Measurements from ENCODE around the gene SMG1.
"Not testable (repeated sequence)": the region's sequence is repeated elsewhere in the genome, so short reads cannot be mapped to it uniquely, and the experiment has no call there.

Gene SMG1

GRCh38 chr16:18759598-18760520, 166.3 kb downstream of the SMG1 start:
- not testable (repeated sequence) for H3K4me1 ChIP-seq (ENCODE audit: control insufficient read depth, insufficient read depth, low read length); H3K27me3 ChIP-seq (ENCODE audit: control insufficient read depth, insufficient read depth, low read length); H3K9ac ChIP-seq (ENCODE audit: low read length); H3K9me3 ChIP-seq (ENCODE audit: control insufficient read depth, low read length); H3K4me3 ChIP-seq (ENCODE audit: low read length); H3K36me3 ChIP-seq (ENCODE audit: control insufficient read depth, insufficient read depth, low read length)

- H3K4me1 ChIP-seq (ENCODE audit: control insufficient read depth, insufficient read depth, low read length); H3K4me3 ChIP-seq (ENCODE audit: low read length); H3K9ac ChIP-seq (ENCODE audit: low read length): not testable (repeated sequence)
Measured at GRCh38 chr16:18757960-18758660, 168.1 kb downstream of the SMG1 start.

GRCh38 chr16:18756639-18757038, 169.6 kb downstream of the SMG1 start:
- H3K9me3 ChIP-seq (ENCODE audit: control insufficient read depth, low read length); H3K4me1 ChIP-seq (ENCODE audit: control insufficient read depth, insufficient read depth, low read length); H3K27me3 ChIP-seq (ENCODE audit: control insufficient read depth, insufficient read depth, low read length); H3K9ac ChIP-seq (ENCODE audit: low read length); H3K36me3 ChIP-seq (ENCODE audit: control insufficient read depth, insufficient read depth, low read length); H3K4me3 ChIP-seq (ENCODE audit: low read length): not testable (repeated sequence)

More at GRCh38 chr16:18757960-18758660, 168.1 kb downstream of the SMG1 start:
- H3K9me3 ChIP-seq (ENCODE audit: control insufficient read depth, low read length); H3K27me3 ChIP-seq (ENCODE audit: control insufficient read depth, insufficient read depth, low read length); H3K36me3 ChIP-seq (ENCODE audit: control insufficient read depth, insufficient read depth, low read length): not testable (repeated sequence)

Measured in mucosa of stomach (tissue), 1 donor.